Suprapubic skin (tissue), 4 donors: ENCODE measurements around the gene JMJD1C. TPM values are rescaled to one million over a fixed set of nuclear protein-coding genes. Genes with fewer than 3 reads are reported as not detected.
"Not testable (repeated sequence)": the region's sequence is repeated elsewhere in the genome, so short reads cannot be mapped to it uniquely, and the experiment has no call there.

Experiments
- DNase-seq, 2 donors: peaks; one replicate each; pipeline ENCODE4 v3.0.0-alpha.2; 2019; ENCODE audit warnings: low spot score in 2 of 2
- H3K27ac ChIP-seq: fragments of 200-600 bp; sonication (generic); one replicate; pipeline ENCODE4 v1.5.1; 2019
- H3K27me3 ChIP-seq: fragments of 200-600 bp; sonication (generic); one replicate; pipeline ENCODE4 v1.5.1; 2019
- H3K36me3 ChIP-seq: fragments of 200-600 bp; sonication (generic); one replicate; pipeline ENCODE4 v1.5.1; 2019
- H3K4me1 ChIP-seq: fragments of 200-600 bp; sonication (generic); one replicate; pipeline ENCODE4 v1.5.1; 2019
- H3K4me3 ChIP-seq: fragments of 200-600 bp; sonication (generic); one replicate; pipeline ENCODE4 v1.5.1; 2019; ENCODE audit warnings: mild to moderate bottlenecking
- H3K9me3 ChIP-seq: fragments of 200-600 bp; sonication (generic); one replicate; pipeline ENCODE4 v1.5.1; 2019
- CTCF ChIP-seq, 2 donors: fragments of 200-600 bp in 1 of 2; fragments of 450-650 bp in 1 of 2; sonication (generic) in 1 of 2; IDR thresholded peaks; one replicate each; pipeline ENCODE4 v1.5.1; 2016 to 2019; ENCODE audit warnings: antibody characterized with exemption in 2 of 2, mild to moderate bottlenecking in 1 of 2, moderate library complexity in 1 of 2
- EP300 ChIP-seq: sonication (generic); formaldehyde crosslinking; IDR thresholded peaks from one replicate; pipeline ENCODE4 v1.6.1; 2017; ENCODE audit warnings: antibody characterized with exemption
- POLR2A ChIP-seq, 2 donors: fragments of 450-650 bp; IDR thresholded peaks; one replicate each; pipeline ENCODE4 v1.6.1; 2017; ENCODE audit warnings: antibody characterized with exemption in 2 of 2, mild to moderate bottlenecking in 2 of 2, moderate library complexity in 2 of 2
- POLR2AphosphoS5 ChIP-seq, 3 donors: sonication (generic); formaldehyde crosslinking; IDR thresholded peaks; one replicate each; pipeline ENCODE4 v1.6.1; 2017; ENCODE audit warnings: antibody characterized with exemption in 3 of 3
- WGBS: methylation state at CpG from one replicate; pipeline ENCODE4 v1.1.5; 2018; 5-methylcytosine and 5-hydroxymethylcytosine counted together
- total RNA-seq, 4 donors: library from RNA; depleted of rRNA; stranded (reverse); fragments of >200 nt; gene quantifications; one replicate each; pipeline ENCODE4 v1.1.0, GENCODE V29; 2016

JMJD1C gene
- total RNA-seq, 4 donors from 2014 or later: 78.6 to 127 (median 97.5) TPM

DNA sequence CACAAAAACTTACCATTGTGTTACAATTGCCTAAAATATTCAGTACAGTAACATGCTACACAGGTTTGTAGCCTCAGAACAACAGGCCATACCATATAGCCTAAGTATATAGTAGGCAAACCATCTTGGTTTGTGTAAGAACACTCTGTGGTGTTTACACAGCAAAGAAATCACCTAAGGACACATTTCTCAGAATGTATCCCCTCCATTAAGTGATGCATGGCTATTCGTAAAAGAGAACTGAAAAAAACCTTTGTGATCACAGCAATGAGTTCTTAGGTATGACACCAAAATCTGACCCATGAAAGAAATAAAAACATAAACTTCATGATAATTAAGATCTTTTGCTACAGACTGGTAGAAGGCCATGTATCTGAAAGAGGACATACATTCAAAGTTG lies 121.5 kb downstream of the JMJD1C start:
- no peak overlapping the region for H3K27ac ChIP-seq
- no peaks in the 10 kb centered on the region for H3K27me3 ChIP-seq
- H3K36me3 ChIP-seq: peaks cover 2% of the 10 kb centered on the region
- 98% methylated on average over 1 of the region's 1 CpG for WGBS
- H3K4me1 ChIP-seq: no peaks in the 10 kb centered on the region
- H3K9me3 ChIP-seq: no peaks in the 10 kb centered on the region
- no peak for TF ChIP-seq POLR2AphosphoS5 (IDR thresholded peaks at IDR 0.05)
- TF ChIP-seq EP300: no peak
- no peak for TF ChIP-seq POLR2A (IDR thresholded peaks at IDR 0.05)
- TF ChIP-seq CTCF (IDR thresholded peaks at IDR 0.05): no peak
- no peak overlapping the region for H3K4me3 ChIP-seq
- DNase-seq: no peak

- H3K9me3 ChIP-seq: no peaks in the 10 kb centered on the region
- WGBS: 85% methylated on average over 4 of the region's 4 CpGs
- no peak for DNase-seq
- TF ChIP-seq CTCF (IDR thresholded peaks at IDR 0.05) (no peak), POLR2A (IDR thresholded peaks at IDR 0.05) (no peak), POLR2AphosphoS5 (IDR thresholded peaks at IDR 0.05) (no peak), EP300 (no peak)
- H3K36me3 ChIP-seq: peaks cover 2% of the 10 kb centered on the region
- no peaks in the 10 kb centered on the region for H3K27me3 ChIP-seq
- no peak overlapping the region for H3K27ac ChIP-seq
- H3K4me3 ChIP-seq: no peak overlapping the region
- H3K4me1 ChIP-seq: no peaks in the 10 kb centered on the region
Measured at GRCh38 chr10:63343476-63343875, 122.3 kb downstream of the JMJD1C start.

- not testable (repeated sequence) for H3K4me1 ChIP-seq, H3K27me3 ChIP-seq, DNase-seq, H3K36me3 ChIP-seq, H3K4me3 ChIP-seq, H3K27ac ChIP-seq, H3K9me3 ChIP-seq
- WGBS: 92% methylated on average over 7 of the region's 7 CpGs
Measured at GRCh38 chr10:63339640-63340039, 126.1 kb downstream of the JMJD1C start.

DNA sequence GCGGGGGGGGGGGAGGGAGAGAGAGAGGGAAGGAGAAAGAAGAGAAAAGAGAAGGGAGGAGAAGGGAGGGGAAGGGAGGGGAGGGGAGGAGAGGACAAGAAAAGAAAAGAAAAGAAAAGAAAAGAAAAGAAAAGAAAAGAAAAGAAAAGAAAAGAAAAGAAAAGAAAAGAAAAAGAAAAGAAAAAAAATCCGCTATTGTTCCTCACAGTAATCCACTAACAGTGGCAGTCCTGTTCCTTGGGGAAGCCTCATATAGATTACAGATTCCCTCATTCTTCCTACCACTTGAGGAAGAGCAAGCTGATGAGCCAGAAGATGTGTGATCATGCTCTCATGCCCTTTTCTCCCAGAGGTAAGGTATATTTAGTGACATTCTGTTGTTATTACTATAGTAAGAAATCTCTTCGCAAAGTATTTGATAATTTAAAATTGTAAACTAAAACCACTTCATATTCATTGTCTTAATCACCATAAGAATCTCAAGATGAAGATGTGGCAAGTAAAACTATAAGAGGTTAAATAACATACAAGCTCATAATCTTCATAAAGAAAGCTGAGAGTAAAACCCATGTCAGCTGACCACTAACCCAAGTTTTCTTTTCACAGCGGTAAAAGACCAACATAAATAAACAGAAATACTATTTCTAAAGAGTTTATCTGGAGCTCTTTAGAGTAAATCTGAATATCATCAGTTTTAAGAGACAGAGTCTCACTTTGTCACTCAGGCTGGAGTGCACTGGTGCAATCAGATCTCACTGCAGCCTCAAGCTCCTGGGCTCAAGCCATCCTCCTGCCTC lies 128.1 kb downstream of the JMJD1C start:
- Histone ChIP-seq H3K4me1 (no peaks in the 10 kb centered on the region), H3K27ac (no peak overlapping the region), H3K9me3 (no peaks in the 10 kb centered on the region), H3K36me3 (peaks cover 2% of the 10 kb centered on the region), H3K27me3 (no peaks in the 10 kb centered on the region), H3K4me3 (no peak overlapping the region)
- 98% methylated on average over 4 of the region's 4 CpGs for WGBS
- DNase-seq: no peak
- TF ChIP-seq CTCF (IDR thresholded peaks at IDR 0.05): no peak
- no peak for TF ChIP-seq POLR2A (IDR thresholded peaks at IDR 0.05)

DNA sequence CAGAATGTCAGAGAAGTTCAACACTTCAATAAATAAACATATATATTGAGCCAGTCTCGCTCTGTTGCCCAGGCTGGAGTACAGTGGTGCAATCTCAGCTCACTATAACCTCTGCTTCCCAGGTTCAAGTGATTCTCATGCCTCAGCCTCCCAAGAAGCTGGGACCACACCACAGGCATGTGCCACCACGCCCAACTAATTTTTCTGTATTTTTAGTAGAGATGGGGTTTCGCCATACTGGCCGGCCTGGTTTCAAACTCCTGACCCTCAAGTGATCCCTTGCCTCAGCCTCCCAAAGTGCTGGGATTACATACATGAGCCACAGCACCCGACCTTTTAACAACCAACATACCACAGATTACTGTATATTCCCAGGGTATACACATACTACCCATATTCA lies 134.2 kb downstream of the JMJD1C start:
- H3K4me3 ChIP-seq: no peak overlapping the region
- no peaks in the 10 kb centered on the region for H3K9me3 ChIP-seq
- no peaks in the 10 kb centered on the region for H3K4me1 ChIP-seq
- no peaks in the 10 kb centered on the region for H3K36me3 ChIP-seq
- no peaks in the 10 kb centered on the region for H3K27me3 ChIP-seq
- H3K27ac ChIP-seq: no peak overlapping the region
- DNase-seq: no peak
- TF ChIP-seq CTCF (IDR thresholded peaks at IDR 0.05): no peak
- TF ChIP-seq POLR2A (IDR thresholded peaks at IDR 0.05): no peak
- TF ChIP-seq EP300: no peak
- TF ChIP-seq POLR2AphosphoS5 (IDR thresholded peaks at IDR 0.05): no peak
- 93% methylated on average over 5 of the region's 5 CpGs for WGBS

DNA sequence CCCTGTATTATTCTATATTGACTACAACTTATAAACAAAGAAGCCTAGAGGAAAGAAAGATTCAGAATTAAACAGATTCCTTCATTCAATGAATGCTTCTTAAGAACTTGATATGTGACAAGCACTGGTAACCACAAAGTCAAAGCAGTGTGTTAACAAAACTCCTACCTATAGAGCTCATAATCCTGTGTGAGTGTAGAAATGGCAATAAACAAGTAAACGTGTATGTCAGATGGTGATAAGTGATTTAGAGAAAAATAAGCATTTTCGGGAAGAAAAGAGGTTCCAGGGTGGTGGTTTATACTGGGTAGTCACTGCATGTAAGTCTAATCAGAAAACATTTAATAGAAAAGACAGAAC lies 141.3 kb downstream of the JMJD1C start:
- H3K4me3 ChIP-seq: no peak overlapping the region
- WGBS: 74% methylated on average over 2 of the region's 2 CpGs
- H3K9me3 ChIP-seq: no peaks in the 10 kb centered on the region
- H3K27ac ChIP-seq: no peak overlapping the region
- H3K4me1 ChIP-seq: no peaks in the 10 kb centered on the region
- no peak for TF ChIP-seq CTCF (IDR thresholded peaks at IDR 0.05)
- no peak for TF ChIP-seq EP300
- no peak for TF ChIP-seq POLR2AphosphoS5 (IDR thresholded peaks at IDR 0.05)
- TF ChIP-seq POLR2A (IDR thresholded peaks at IDR 0.05): no peak
- no peaks in the 10 kb centered on the region for H3K27me3 ChIP-seq
- DNase-seq: no peak
- H3K36me3 ChIP-seq: no peaks in the 10 kb centered on the region
